K562 (cell line): ENCODE measurements around the gene BBC3. TPM values are rescaled to one million over a fixed set of nuclear protein-coding genes. Genes with fewer than 3 reads are reported as not detected.

ENCODE experiments used
- ARNT ChIP-seq, 2 experiments: fragments of 450-650 bp; IDR thresholded peaks; 2 replicates each; pipeline ENCODE4 v1.6.1; 2016; ENCODE audit warnings: mild to moderate bottlenecking in 1 of 2
- CGGBP1 ChIP-seq: fragments of 250-450 bp; sonication (Bioruptor Pico); IDR thresholded peaks from 2 replicates; pipeline ENCODE4 v1.9.0; 2021; ENCODE audit warnings: mild to moderate bottlenecking
- CREBBP ChIP-seq: IDR thresholded peaks from one replicate; pipeline ENCODE4 v1.6.1; 2012; ENCODE audit warnings: low read depth, mild to moderate bottlenecking, control low read depth, inconsistent platforms, low read length
- ESRRA ChIP-seq: fragments of 450-650 bp; IDR thresholded peaks from 2 replicates; pipeline ENCODE4 v1.6.1; 2014; ENCODE audit warnings: low read depth, mild to moderate bottlenecking, moderate library complexity, borderline replicate concordance
- FOXJ2 ChIP-seq: fragments of 200-800 bp; sonication (Bioruptor generic); IDR thresholded peaks from 2 replicates; pipeline ENCODE4 v1.6.1; 2016; ENCODE audit warnings: missing genetic modification characterization, missing compliant biosample characterization
- HDAC2 ChIP-seq: fragments of 450-650 bp; IDR thresholded peaks from 2 replicates; pipeline ENCODE4 v1.6.1; 2016; ENCODE audit warnings: mild to moderate bottlenecking
- HDGF ChIP-seq: fragments of 450-650 bp; IDR thresholded peaks from 2 replicates; pipeline ENCODE4 v1.6.1; 2016
- KHSRP ChIP-seq: fragments of 450-650 bp; IDR thresholded peaks from 2 replicates; pipeline ENCODE4 v1.6.1; 2017
- MCM2 ChIP-seq: fragments of 450-650 bp; IDR thresholded peaks from 2 replicates; pipeline ENCODE4 v1.6.1; 2017; ENCODE audit warnings: low read depth, mild to moderate bottlenecking
- NFE2 ChIP-seq: IDR thresholded peaks from 2 replicates; pipeline ENCODE4 v1.6.1; 2014; ENCODE audit warnings: antibody characterized with exemption, low read depth
- NFIX ChIP-seq: fragments of 250-450 bp; sonication (Bioruptor Pico); IDR thresholded peaks from 2 replicates; pipeline ENCODE4 v1.4.0; 2020; ENCODE audit warnings: low read depth, mild to moderate bottlenecking, moderate library complexity
- NR2F6 ChIP-seq: fragments of 450-650 bp; formaldehyde crosslinking; IDR thresholded peaks from 2 replicates; pipeline ENCODE4 v1.4.0; 2020; ENCODE audit warnings: mild to moderate bottlenecking
- NRF1 ChIP-seq, 2 experiments: fragments of 450-650 bp; IDR thresholded peaks in 1 of 2; conservative IDR thresholded peaks in 1 of 2; 2 replicates each; pipeline ENCODE4 v1.6.1; 2014; ENCODE audit warnings: mild to moderate bottlenecking in 2 of 2
- PHF20 ChIP-seq: fragments of 450-650 bp; IDR thresholded peaks from 2 replicates; pipeline ENCODE4 v1.6.1; 2018; ENCODE audit not compliant: partially characterized antibody
- PHF8 ChIP-seq: fragments of 200-600 bp; sonication (generic); IDR thresholded peaks from 2 replicates; pipeline ENCODE4 v1.6.1; 2012; ENCODE audit warnings: mixed run types, mild to moderate bottlenecking, inconsistent platforms, low read length, moderate library complexity, borderline replicate concordance
- SMAD2 ChIP-seq: fragments of 150-350 bp; IDR thresholded peaks from 2 replicates; pipeline ENCODE4 v1.6.1; 2014; ENCODE audit warnings: low read depth, mild to moderate bottlenecking, low read length
- SP1 ChIP-seq: sonication (generic); formaldehyde crosslinking; IDR thresholded peaks from 2 replicates; pipeline ENCODE4 v1.8.1; 2022; ENCODE audit warnings: mild to moderate bottlenecking, missing genetic modification reagents
- ZNF124 ChIP-seq: sonication (generic); formaldehyde crosslinking; IDR thresholded peaks from 2 replicates; pipeline ENCODE4 v1.8.1; 2022; ENCODE audit warnings: missing genetic modification reagents
- ZNF347 ChIP-seq: fragments of 450-650 bp; formaldehyde crosslinking; IDR thresholded peaks from 2 replicates; pipeline ENCODE4 v1.4.0; 2020; ENCODE audit warnings: low read depth, mild to moderate bottlenecking, moderate library complexity
- ZNF436 ChIP-seq: fragments of 250-450, 450-650 bp; sonication (Bioruptor Pico); formaldehyde crosslinking; IDR thresholded peaks from 2 replicates; pipeline ENCODE4 v1.7.0; 2020; ENCODE audit warnings: mild to moderate bottlenecking
- polyA plus RNA-seq, 8 experiments: library from polyadenylated mRNA; depleted of rRNA in 4 of 8; stranded (reverse) in 5 of 8; unstranded in 3 of 8; fragments of >200 nt; fragmentation: Nextera tagmentation in 2 of 8; fragmentation: Illumina TruSeq in 1 of 8; extraction: Ambion mirVana in 2 of 8; extraction: Trizol in 1 of 8; gene quantifications; 2 replicates each; pipeline versions ENCODE4 v1.2.1 to v1.2.3, GENCODE V29; 2011 to 2014; ENCODE audit warnings: inconsistent platforms in 1 of 8, missing spikeins in 1 of 8
- total RNA-seq, 7 experiments: library from RNA; depleted of rRNA in 6 of 7; stranded (reverse); fragments of >200 nt in 6 of 7; fragmentation: Illumina TruSeq in 2 of 7; extraction: Trizol in 2 of 7; gene quantifications; 2 replicates each; pipeline versions ENCODE4 v1.2.1 to v1.2.3, GENCODE V29; 2011 to 2021; ENCODE audit warnings: low replicate concordance in 1 of 7
- TF ChIP-seq, protein P1 (sequence below): fragments of 250-450 bp; sonication (Bioruptor Pico); IDR thresholded peaks from 2 replicates; pipeline ENCODE4 v1.9.0; 2021; ENCODE audit warnings: mild to moderate bottlenecking, inconsistent platforms
- TF ChIP-seq, protein P2 (sequence below): fragments of 250-450 bp; sonication (Bioruptor Pico); IDR thresholded peaks from 2 replicates; pipeline ENCODE4 v1.5.1; 2021; ENCODE audit warnings: mild to moderate bottlenecking
- TF ChIP-seq, protein P3 (sequence below): sonication (generic); formaldehyde crosslinking; IDR thresholded peaks from 2 replicates; pipeline ENCODE4 v1.8.0; 2022; ENCODE audit warnings: mild to moderate bottlenecking, missing genetic modification reagents
- TF ChIP-seq, protein P4 (sequence below): fragments of 450-650 bp; IDR thresholded peaks from 2 replicates; pipeline ENCODE4 v1.6.1; 2016; ENCODE audit warnings: low read depth, mild to moderate bottlenecking, moderate library complexity

Gene BBC3
- total and polyA plus RNA-seq, 9 of the 15 experiments (the other 6 are each of a cell fraction or from before 2014, with no cell fraction given) = 0.15 to 30.7 (median 4.8) TPM

- TF ChIP-seq CREBBP (no peak), NFE2 (no peak), HDAC2 (no peak; the same call in 1 of the 2 replicates), SMAD2 (no peak), ARNT (IDR thresholded peaks at IDR 0.05) (peak in 1 of 2 experiments; percentile 49; a peak in 3 of 4 replicates), NFIX (CRISPR knock-in tag) (no peak), NR2F6 (CRISPR knock-in tag) (no peak), FOXJ2 (tag) (no peak; the same call in 1 of the 2 replicates), PHF20 (peak; percentile 83), ESRRA (no peak), MCM2 (no peak), CGGBP1 (CRISPR knock-in tag) (no peak), HDGF (peak; percentile 77; the same call in 1 of the 2 replicates), SP1 (peak; percentile 83), NRF1 (conservative IDR thresholded peaks at IDR 0.05 in 1 of 2, IDR thresholded peaks at IDR 0.05 in 1 of 2) (peak; percentile 79 to 83), PHF8 (peak; percentile 19; the same call in 1 of the 2 replicates), KHSRP (no peak), ZNF124 (CRISPR knock-in tag) (no peak), ZNF436 (CRISPR knock-in tag) (no peak), ZNF347 (no peak)
- TF ChIP-seq, protein P1, sequence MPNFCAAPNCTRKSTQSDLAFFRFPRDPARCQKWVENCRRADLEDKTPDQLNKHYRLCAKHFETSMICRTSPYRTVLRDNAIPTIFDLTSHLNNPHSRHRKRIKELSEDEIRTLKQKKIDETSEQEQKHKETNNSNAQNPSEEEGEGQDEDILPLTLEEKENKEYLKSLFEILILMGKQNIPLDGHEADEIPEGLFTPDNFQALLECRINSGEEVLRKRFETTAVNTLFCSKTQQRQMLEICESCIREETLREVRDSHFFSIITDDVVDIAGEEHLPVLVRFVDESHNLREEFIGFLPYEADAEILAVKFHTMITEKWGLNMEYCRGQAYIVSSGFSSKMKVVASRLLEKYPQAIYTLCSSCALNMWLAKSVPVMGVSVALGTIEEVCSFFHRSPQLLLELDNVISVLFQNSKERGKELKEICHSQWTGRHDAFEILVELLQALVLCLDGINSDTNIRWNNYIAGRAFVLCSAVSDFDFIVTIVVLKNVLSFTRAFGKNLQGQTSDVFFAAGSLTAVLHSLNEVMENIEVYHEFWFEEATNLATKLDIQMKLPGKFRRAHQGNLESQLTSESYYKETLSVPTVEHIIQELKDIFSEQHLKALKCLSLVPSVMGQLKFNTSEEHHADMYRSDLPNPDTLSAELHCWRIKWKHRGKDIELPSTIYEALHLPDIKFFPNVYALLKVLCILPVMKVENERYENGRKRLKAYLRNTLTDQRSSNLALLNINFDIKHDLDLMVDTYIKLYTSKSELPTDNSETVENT (CRISPR knock-in tag) = no peak
- TF ChIP-seq, protein P2, sequence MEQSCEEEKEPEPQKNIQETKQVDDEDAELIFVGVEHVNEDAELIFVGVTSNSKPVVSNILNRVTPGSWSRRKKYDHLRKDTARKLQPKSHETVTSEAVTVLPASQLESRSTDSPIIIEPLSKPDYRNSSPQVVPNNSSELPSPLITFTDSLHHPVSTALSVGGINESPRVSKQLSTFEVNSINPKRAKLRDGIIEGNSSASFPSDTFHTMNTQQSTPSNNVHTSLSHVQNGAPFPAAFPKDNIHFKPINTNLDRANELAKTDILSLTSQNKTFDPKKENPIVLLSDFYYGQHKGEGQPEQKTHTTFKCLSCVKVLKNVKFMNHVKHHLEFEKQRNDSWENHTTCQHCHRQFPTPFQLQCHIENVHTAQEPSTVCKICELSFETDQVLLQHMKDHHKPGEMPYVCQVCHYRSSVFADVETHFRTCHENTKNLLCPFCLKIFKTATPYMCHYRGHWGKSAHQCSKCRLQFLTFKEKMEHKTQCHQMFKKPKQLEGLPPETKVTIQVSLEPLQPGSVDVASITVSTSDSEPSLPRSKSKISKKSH = no peak
- TF ChIP-seq, protein P3, sequence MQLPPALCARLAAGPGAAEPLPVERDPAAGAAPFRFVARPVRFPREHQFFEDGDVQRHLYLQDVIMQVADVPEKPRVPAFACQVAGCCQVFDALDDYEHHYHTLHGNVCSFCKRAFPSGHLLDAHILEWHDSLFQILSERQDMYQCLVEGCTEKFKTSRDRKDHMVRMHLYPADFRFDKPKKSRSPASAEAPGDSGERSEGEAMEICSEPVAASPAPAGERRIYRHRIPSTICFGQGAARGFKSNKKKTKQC = no peak
- TF ChIP-seq, protein P4, sequence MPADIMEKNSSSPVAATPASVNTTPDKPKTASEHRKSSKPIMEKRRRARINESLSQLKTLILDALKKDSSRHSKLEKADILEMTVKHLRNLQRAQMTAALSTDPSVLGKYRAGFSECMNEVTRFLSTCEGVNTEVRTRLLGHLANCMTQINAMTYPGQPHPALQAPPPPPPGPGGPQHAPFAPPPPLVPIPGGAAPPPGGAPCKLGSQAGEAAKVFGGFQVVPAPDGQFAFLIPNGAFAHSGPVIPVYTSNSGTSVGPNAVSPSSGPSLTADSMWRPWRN = no peak
These were observed 10.3 kb upstream of the BBC3 start (continued) for GRCh38 chr19:47240996-47241918.
